ENCODE results near the gene SMPDL3A.

- no peak for TF ChIP-seq CTCF (IDR thresholded peaks at IDR 0.05; ENCODE audit: extremely low read depth in 1 of 2, insufficient read depth in 1 of 2, low read depth in 1 of 2, low read length in 2 of 2)
- TF ChIP-seq POLR2A (IDR thresholded peaks at IDR 0.05; ENCODE audit: low read depth, low read length): no peak
Observed at GRCh38 chr6:122791310-122791679, 2.2 kb downstream of the SMPDL3A start.

All from endothelial cell of umbilical vein (primary cell).